ENCODE data around the gene C5AR2. TPM values are rescaled to one million over a fixed set of nuclear protein-coding genes. Genes with fewer than 3 reads are reported as not detected.

The C5AR2 gene
- total and polyA plus RNA-seq, 2 donors (not counting 1 experiment from before 2014, with no cell fraction given): 0.25 to 1.2 TPM

- H3K27ac Mint-ChIP-seq: no peak overlapping the region
- Histone ChIP-seq H3K27me3 (replicated peaks in 1 of 4; ENCODE audit: control extremely low read depth in 1 of 4, control insufficient read depth in 3 of 4, insufficient read depth in 4 of 4, low read length in 3 of 4) (peaks cover 0 to 3% (median 0%) of the 10 kb centered on the region in 4 experiments), H3K36me3 (replicated peaks in 1 of 2; ENCODE audit: control extremely low read depth in 1 of 2, control insufficient read depth in 1 of 2, extremely low read depth in 1 of 2, insufficient read depth in 2 of 2, low read length in 1 of 2) (no peaks in the 10 kb centered on the region), H3K27ac (ENCODE audit: low read length in 2 of 2) (no peak overlapping the region), H3K4me2 (replicated peaks; ENCODE audit: low read depth, low read length, poor library complexity, severe bottlenecking) (no peak overlapping the region), H3K79me2 (ENCODE audit: control insufficient read depth, insufficient read depth, low read length) (no peaks in the 10 kb centered on the region), H2AFZ (ENCODE audit: insufficient read depth, low read depth, low read length, poor library complexity, severe bottlenecking) (no peak overlapping the region), H3K4me3 (ENCODE audit: control extremely low read depth in 1 of 5, extremely low read depth in 1 of 5, insufficient read depth in 1 of 5, low read depth in 2 of 5, low read length in 4 of 5) (no peak overlapping the region), H3K9me3 (ENCODE audit: control extremely low read depth in 1 of 3, control insufficient read depth in 2 of 3, insufficient read depth in 1 of 3, low read length in 2 of 3) (no peaks in the 10 kb centered on the region), H4K20me1 (ENCODE audit: control insufficient read depth, insufficient read depth, low read length, poor library complexity, severe bottlenecking) (no peaks in the 10 kb centered on the region), H3K4me1 (ENCODE audit: control insufficient read depth in 2 of 2, insufficient read depth in 2 of 2, low read length in 2 of 2) (peaks cover 0 to 7% of the 10 kb centered on the region in 2 donors), H3K9ac (ENCODE audit: low read length) (no peak overlapping the region)
- intact Hi-C loops (cut with micrococcal nuclease): no loop called here
- H3K27me3 Mint-ChIP-seq: peaks cover 23% of the 10 kb centered on the region
- POLR2A ChIA-PET: no interaction called here
- ATAC-seq (ENCODE audit: low read depth) (no peak), DNase-seq (no peak)
- TF ChIP-seq, protein P1, sequence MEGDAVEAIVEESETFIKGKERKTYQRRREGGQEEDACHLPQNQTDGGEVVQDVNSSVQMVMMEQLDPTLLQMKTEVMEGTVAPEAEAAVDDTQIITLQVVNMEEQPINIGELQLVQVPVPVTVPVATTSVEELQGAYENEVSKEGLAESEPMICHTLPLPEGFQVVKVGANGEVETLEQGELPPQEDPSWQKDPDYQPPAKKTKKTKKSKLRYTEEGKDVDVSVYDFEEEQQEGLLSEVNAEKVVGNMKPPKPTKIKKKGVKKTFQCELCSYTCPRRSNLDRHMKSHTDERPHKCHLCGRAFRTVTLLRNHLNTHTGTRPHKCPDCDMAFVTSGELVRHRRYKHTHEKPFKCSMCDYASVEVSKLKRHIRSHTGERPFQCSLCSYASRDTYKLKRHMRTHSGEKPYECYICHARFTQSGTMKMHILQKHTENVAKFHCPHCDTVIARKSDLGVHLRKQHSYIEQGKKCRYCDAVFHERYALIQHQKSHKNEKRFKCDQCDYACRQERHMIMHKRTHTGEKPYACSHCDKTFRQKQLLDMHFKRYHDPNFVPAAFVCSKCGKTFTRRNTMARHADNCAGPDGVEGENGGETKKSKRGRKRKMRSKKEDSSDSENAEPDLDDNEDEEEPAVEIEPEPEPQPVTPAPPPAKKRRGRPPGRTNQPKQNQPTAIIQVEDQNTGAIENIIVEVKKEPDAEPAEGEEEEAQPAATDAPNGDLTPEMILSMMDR (IDR thresholded peaks at IDR 0.05): no peak
- TF ChIP-seq EZH2 (IDR thresholded peaks at IDR 0.05; ENCODE audit: borderline replicate concordance, insufficient read depth, low read depth, low read length, poor library complexity, severe bottlenecking): no peak
- CTCF ChIA-PET: no interaction called here
- no peak overlapping the region for H3K4me3 Mint-ChIP-seq
- H3K9me3 Mint-ChIP-seq (ENCODE audit: insufficient read depth): no peaks in the 10 kb centered on the region
- H3K4me1 Mint-ChIP-seq: peaks cover 7% of the 10 kb centered on the region
- WGBS (ENCODE audit: insufficient coverage): 100% methylated on average over 1 of the region's 9 CpGs
Measured at GRCh38 chr19:47389150-47389556, 57.2 kb downstream of the C5AR2 start.

- H3K4me2 ChIP-seq (replicated peaks; ENCODE audit: low read depth, low read length, poor library complexity, severe bottlenecking): no peak overlapping the region
- ChIA-PET POLR2A (no interaction called here), CTCF (interaction anchor here (0.6 to 2.4 kb wide), 17 partner anchors 8 to 241 kb away, joined by 3 to 27 read pairs (median 4); partner anchors contain the start of genes DHX34 and INAFM1)
- H3K79me2 ChIP-seq (ENCODE audit: control insufficient read depth, insufficient read depth, low read length): no peaks in the 10 kb centered on the region
- H3K27me3 ChIP-seq (replicated peaks in 1 of 4; ENCODE audit: control extremely low read depth in 1 of 4, control insufficient read depth in 3 of 4, insufficient read depth in 4 of 4, low read length in 3 of 4): peaks cover 0 to 3% (median 0%) of the 10 kb centered on the region in 4 experiments
- 80% methylated on average over 9 of the region's 20 CpGs for WGBS (ENCODE audit: insufficient coverage)
- peaks cover 0 to 7% of the 10 kb centered on the region in 2 donors for H3K4me1 ChIP-seq (ENCODE audit: control insufficient read depth in 2 of 2, insufficient read depth in 2 of 2, low read length in 2 of 2)
- TF ChIP-seq, protein P1 (IDR thresholded peaks at IDR 0.05): no peak
- TF ChIP-seq EZH2 (IDR thresholded peaks at IDR 0.05; ENCODE audit: borderline replicate concordance, insufficient read depth, low read depth, low read length, poor library complexity, severe bottlenecking): no peak
- Mint-ChIP-seq H3K9me3 (ENCODE audit: insufficient read depth) (no peaks in the 10 kb centered on the region), H3K27ac (no peak overlapping the region), H3K4me1 (peaks cover 7% of the 10 kb centered on the region), H3K27me3 (peaks cover 30% of the 10 kb centered on the region), H3K4me3 (no peak overlapping the region)
- no peak overlapping the region for H3K9ac ChIP-seq (ENCODE audit: low read length)
- H2AFZ ChIP-seq (ENCODE audit: insufficient read depth, low read depth, low read length, poor library complexity, severe bottlenecking): no peak overlapping the region
- no peaks in the 10 kb centered on the region for H3K9me3 ChIP-seq (ENCODE audit: control extremely low read depth in 1 of 3, control insufficient read depth in 2 of 3, insufficient read depth in 1 of 3, low read length in 2 of 3)
- no peak for ATAC-seq (ENCODE audit: low read depth)
- H4K20me1 ChIP-seq (ENCODE audit: control insufficient read depth, insufficient read depth, low read length, poor library complexity, severe bottlenecking): no peaks in the 10 kb centered on the region
- H3K4me3 ChIP-seq (ENCODE audit: control extremely low read depth in 1 of 5, extremely low read depth in 1 of 5, insufficient read depth in 1 of 5, low read depth in 2 of 5, low read length in 4 of 5): no peak overlapping the region
- no peaks in the 10 kb centered on the region for H3K36me3 ChIP-seq (replicated peaks in 1 of 2; ENCODE audit: control extremely low read depth in 1 of 2, control insufficient read depth in 1 of 2, extremely low read depth in 1 of 2, insufficient read depth in 2 of 2, low read length in 1 of 2)
- DNase-seq: no peak
- intact Hi-C loops (cut with micrococcal nuclease): loop anchor here (1.0 kb wide), 1 partner anchor 107 kb away; no protein-coding TSS in a partner anchor
- H3K27ac ChIP-seq (ENCODE audit: low read length in 2 of 2): no peak overlapping the region
Measured at GRCh38 chr19:47390533-47391488, 58.8 kb downstream of the C5AR2 start.
